ENCODE results near the gene PRAC1. TPM values are rescaled to one million over a fixed set of nuclear protein-coding genes. Genes with fewer than 3 reads are reported as not detected.
A peak's percentile ranks its signal among the peaks of the same experiment; 100 is the strongest.
"Not testable (repeated sequence)": the region's sequence is repeated elsewhere in the genome, so short reads cannot be mapped to it uniquely, and the experiment has no call there.

PRAC1 gene
- total RNA-seq, 1 donor from 2014 or later: not detected

DNA sequence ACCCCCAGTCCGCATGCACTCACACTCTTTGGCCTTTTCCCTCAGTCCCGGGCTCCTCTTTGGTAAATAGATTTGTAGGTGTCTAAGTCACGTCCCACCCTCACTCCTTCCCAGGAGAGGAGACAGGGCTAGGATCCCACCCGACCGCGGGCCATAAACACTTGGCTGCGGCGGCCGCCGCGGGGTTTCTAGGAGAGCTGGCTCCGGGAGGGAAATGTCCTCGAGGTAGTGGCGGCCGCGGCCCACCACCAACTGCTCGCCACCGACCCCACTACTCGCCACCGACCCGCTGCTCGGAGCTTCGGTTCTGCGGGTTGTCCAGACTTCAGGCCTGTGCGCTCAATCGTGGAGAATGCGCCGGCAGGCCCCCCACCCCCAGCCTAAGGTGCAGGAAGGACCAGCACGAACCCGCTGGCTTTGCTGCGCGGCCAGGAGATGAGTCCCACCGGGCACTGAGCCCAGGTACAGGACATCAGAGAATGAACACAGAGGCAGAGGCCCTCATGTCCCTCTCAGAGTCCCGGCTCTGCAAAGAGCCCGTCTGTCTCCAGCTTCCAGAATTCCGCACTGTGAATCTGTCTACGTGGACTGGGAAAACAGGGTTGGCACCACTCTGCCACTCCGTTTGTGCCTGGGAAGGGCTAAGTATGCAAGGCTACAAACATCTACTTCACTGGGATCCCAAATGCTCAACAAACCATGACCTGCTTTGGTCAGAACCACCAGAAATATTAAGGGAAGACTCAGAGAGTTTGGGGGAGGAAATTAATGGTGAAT lies 3.2 kb upstream of the PRAC1 start:
- no peak for DNase-seq

DNA sequence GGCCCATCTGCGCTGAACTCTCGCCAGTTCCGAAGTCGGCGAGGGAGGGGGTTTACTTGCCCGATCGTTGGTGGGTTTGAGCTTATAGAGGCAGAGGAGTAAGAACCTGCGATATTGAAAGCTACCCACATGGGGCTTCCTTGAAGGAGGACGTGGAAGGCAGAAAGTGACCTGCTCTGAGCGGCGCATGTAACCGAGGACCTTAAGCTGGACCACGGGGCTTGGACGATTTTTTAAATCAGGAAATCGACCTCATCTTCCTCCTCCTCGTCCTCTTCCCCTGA lies 2.6 kb upstream of the PRAC1 start:
- peak; percentile 12 for DNase-seq

GRCh38 chr17:48724251-48725003 lies 2.1 kb upstream of the PRAC1 start:
- DNase-seq: peak; percentile 86

DNA sequence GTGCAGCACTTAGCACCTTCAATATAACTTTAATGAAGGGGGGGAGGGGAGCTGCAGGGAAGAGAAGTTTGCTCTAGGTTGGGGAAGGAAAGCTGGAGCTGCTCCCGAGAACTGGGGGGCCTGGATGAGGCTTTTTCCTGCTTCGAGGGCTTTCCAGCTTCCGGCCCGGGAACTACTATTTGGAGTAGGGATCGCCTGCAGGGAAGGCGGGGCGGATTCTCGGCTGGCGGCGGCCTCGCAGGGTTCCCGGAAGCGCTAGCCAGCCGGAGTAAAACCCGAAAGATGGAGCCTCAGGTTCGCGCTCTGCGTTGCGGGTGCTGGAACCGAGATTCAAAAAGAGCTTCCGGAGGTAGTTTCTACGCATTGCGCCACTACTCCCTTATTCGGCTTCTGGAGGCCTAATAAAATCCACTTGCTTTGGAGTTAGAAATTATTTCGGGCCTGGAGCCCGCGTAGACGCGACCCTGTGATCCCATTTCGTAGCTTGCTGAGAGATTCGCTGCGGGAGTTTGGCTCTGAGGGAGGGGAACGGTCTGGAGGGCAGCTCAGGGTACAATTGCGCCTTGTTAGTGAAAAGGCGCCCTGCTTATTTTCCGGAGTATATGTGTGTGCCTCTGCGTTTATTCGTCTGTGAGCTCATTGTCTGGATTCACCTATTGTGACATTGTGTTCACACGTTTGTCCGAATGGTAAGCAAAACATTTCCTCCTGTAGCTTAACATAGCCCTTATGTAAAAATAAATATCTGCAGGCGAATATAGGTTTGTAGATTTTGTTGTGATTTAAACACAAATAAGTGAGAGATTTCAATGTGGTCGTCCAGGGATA lies 1.3 kb upstream of the PRAC1 start:
- DNase-seq: no peak

DNA sequence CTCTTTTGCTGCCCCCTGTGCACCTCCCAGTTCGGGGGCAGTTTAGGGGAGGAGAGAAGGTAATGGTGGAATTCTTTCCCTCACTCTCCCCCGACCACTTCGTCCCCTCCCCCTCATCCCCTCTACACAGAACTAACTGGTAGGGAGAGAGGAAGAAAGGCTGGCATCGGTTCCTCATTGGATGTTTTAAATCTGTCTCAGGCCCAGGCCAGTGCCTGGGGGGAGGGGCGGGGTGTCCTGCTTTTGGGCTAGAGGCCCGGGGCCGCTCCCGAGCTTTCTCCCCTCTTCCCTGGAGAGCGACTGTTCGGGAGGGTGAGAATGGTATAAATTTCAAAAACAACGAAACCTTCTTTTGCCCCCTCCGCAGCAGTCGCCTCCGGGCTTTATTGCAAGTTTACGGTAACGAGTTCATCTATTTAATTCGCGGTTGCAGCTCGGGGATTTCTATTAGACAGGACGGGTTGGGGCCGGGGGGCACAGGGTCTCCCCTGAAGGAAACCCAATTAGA lies 651 bp upstream of the PRAC1 start, which contains the start of gene PRAC2:
TSS of gene PRAC2 (plus strand) at position 271 of the 508 bp plus-strand sequence. CDS start 1,226 bp downstream, outside the sequence.
- DNase-seq: no peak

GRCh38 chr17:48721009-48721402 lies 1.3 kb downstream of the PRAC1 start:
- no peak for DNase-seq

- no peak for DNase-seq
Observed at GRCh38 chr17:48720266-48721008, 1.9 kb downstream of the PRAC1 start.

- DNase-seq: no peak
Observed at GRCh38 chr17:48719642-48720265, 2.6 kb downstream of the PRAC1 start.

GRCh38 chr17:48718761-48719641 lies 3.3 kb downstream of the PRAC1 start:
- DNase-seq: peak; percentile 14

DNA sequence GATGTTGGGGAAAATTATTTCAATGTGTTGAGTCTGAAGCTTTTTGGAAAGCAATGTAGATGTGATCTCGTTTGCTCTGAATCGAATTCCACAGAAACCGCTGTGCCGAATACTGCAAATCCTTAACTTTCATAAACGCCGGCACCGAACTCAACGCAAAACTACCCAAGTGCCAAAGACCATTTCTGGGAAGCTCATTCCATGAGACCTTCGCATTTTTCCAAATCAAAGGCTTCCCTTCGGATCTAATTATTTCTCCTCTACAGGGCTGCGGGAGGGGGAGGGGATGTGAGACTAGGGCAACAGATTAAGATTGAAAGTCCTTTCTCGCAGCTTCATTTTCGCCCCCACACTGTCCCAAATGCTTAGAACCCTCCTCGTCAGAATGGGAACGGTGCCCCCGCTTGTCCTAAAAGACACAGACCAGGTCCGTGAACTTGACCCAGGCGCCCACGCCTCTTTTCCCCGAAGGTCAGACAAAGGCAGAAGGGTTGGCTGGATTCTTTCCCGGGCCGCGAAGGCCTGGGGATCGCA lies 4.0 kb downstream of the PRAC1 start:
- no peak for DNase-seq

- no peak for DNase-seq
Observed at GRCh38 chr17:48717367-48718226, 4.7 kb downstream of the PRAC1 start.

GRCh38 chr17:48716549-48716948 lies 5.8 kb downstream of the PRAC1 start:
- DNase-seq: not testable (repeated sequence)

GRCh38 chr17:48715496-48716399 lies 6.6 kb downstream of the PRAC1 start:
- no peak for DNase-seq

DNA sequence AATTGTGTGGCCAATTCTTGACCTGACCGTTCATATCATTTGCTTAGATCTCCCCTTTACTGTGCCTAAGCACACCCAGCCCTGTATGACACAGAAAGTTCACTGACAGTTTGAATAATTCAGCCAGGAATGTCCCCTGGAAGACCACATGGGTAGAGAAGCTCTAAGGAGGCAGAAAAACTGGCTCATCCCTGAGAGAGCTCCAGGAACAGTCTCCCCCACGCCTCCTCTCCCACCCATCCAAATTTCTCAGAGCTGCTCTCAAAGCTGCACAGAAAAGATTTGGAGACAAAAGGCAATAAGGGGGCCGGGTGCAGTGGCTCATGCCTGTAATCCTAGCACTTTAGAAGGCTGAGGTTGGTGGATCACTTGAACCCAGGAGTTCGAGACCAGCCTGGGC lies 11.2 kb downstream of the PRAC1 start:
- DNase-seq: no peak

- DNase-seq: no peak
Observed at GRCh38 chr17:48704361-48705248, 17.7 kb downstream of the PRAC1 start.

GRCh38 chr17:48701864-48702532 lies 20.3 kb downstream of the PRAC1 start:
- no peak for DNase-seq

DNA sequence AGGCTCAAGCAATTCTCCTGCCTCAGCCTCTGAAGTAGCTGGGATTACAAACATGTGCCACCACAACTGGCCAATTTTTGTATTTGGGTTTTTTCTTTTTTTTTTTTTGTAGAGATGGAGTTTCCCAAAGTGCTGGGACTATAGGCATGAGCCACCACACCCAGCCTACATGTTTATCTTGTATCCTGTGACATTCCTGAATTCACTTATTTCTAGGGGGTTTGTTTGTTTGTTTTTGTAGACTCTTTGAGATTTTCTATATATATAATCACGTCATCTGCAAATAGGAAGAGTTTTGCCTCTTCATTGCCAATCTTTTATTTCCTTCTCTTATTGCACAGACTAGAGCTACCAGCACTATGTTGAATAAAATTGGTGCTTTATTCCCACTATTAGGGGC lies 29.1 kb downstream of the PRAC1 start:
- DNase-seq: no peak

All from dermis blood vessel endothelial cell (primary cell).